GM23248 (cell line): ENCODE measurements around the gene GANC. TPM values are rescaled to one million over a fixed set of nuclear protein-coding genes. Genes with fewer than 3 reads are reported as not detected.
"Not testable (repeated sequence)": the region's sequence is repeated elsewhere in the genome, so short reads cannot be mapped to it uniquely, and the experiment has no call there.

Experiments used
- DNase-seq: peaks from one replicate; pipeline ENCODE4 v3.0.0-alpha.2; 2015
- H2AFZ ChIP-seq: fragments of 200-600 bp; sonication (generic); 2 replicates; pipeline ENCODE4 v1.6.1; 2016; ENCODE audit warnings: antibody characterized with exemption
- H3F3A ChIP-seq: fragments of 200-600 bp; sonication (generic); 2 replicates; pipeline ENCODE4 v1.6.1; 2016; ENCODE audit warnings: mild to moderate bottlenecking, antibody characterized with exemption, mixed run types; ENCODE audit not compliant: insufficient read depth
- H3K27ac ChIP-seq: fragments of 200-600 bp; sonication (generic); 2 replicates; pipeline ENCODE4 v1.5.1; 2016; ENCODE audit warnings: mild to moderate bottlenecking
- H3K27me3 ChIP-seq: fragments of 200-600 bp; sonication (generic); replicated peaks from 2 replicates; pipeline ENCODE4 v1.6.1; 2016; ENCODE audit warnings: mild to moderate bottlenecking; ENCODE audit not compliant: insufficient read depth
- H3K36me3 ChIP-seq: fragments of 200-600 bp; sonication (generic); 2 replicates; pipeline ENCODE4 v1.6.1; 2016; ENCODE audit warnings: low read depth, mild to moderate bottlenecking
- H3K4me1 ChIP-seq: fragments of 200-600 bp; sonication (generic); 2 replicates; pipeline ENCODE4 v1.6.1; 2016; ENCODE audit warnings: mild to moderate bottlenecking; ENCODE audit not compliant: insufficient read depth
- H3K4me2 ChIP-seq: fragments of 200-600 bp; sonication (generic); one replicate; pipeline ENCODE4 v1.6.1; 2016; ENCODE audit warnings: mild to moderate bottlenecking; ENCODE audit not compliant: unreplicated experiment
- H3K4me3 ChIP-seq: fragments of 200-600 bp; sonication (generic); 2 replicates; pipeline ENCODE4 v1.5.1; 2016; ENCODE audit warnings: mild to moderate bottlenecking
- H3K79me2 ChIP-seq: fragments of 200-600 bp; sonication (generic); 2 replicates; pipeline ENCODE4 v1.6.1; 2016; ENCODE audit warnings: mild to moderate bottlenecking; ENCODE audit not compliant: insufficient read depth
- H3K9ac ChIP-seq: fragments of 200-600 bp; sonication (generic); 2 replicates; pipeline ENCODE4 v1.6.1; 2016; ENCODE audit warnings: mild to moderate bottlenecking
- H3K9me2 ChIP-seq: fragments of 200-600 bp; sonication (generic); 2 replicates; pipeline ENCODE4 v1.6.1; 2016; ENCODE audit warnings: mixed run types, mild to moderate bottlenecking, moderate library complexity; ENCODE audit not compliant: insufficient read depth
- H3K9me3 ChIP-seq: fragments of 200-600 bp; sonication (generic); one replicate; pipeline ENCODE4 v1.6.1; 2017; ENCODE audit warnings: low read depth
- H4K20me1 ChIP-seq: fragments of 200-600 bp; sonication (generic); 2 replicates; pipeline ENCODE4 v1.6.0; 2016; ENCODE audit not compliant: insufficient read depth
- EZH2 ChIP-seq: fragments of 200-600 bp; sonication (generic); IDR thresholded peaks from 2 replicates; pipeline ENCODE4 v1.6.1; 2018; ENCODE audit warnings: antibody characterized with exemption, mild to moderate bottlenecking; ENCODE audit not compliant: insufficient read depth, poor library complexity, severe bottlenecking
- EZH2phosphoT487 ChIP-seq: fragments of 200-600 bp; sonication (generic); IDR thresholded peaks from 2 replicates; pipeline ENCODE4 v1.6.1; 2018; ENCODE audit warnings: antibody characterized with exemption, moderate library complexity, mild to moderate bottlenecking, low read depth; ENCODE audit not compliant: insufficient read depth
- WGBS, 2 experiments: methylation state at CpG; one replicate each; pipeline ENCODE4 v1.1.6; 2015 to 2017; ENCODE audit warnings: low lambda C conversion rate in 2 of 2, low coverage in 1 of 2; ENCODE audit errors: missing lambda C conversion rate in 2 of 2; 5-methylcytosine and 5-hydroxymethylcytosine counted together
- in situ Hi-C: fragments of 300-500 bp; cut with MboI; formaldehyde crosslinking; loops from 2 replicates; pipeline ENCODE4 v1.15.0; 2020
- polyA plus RNA-seq: library from polyadenylated mRNA; unstranded; fragments of >200 nt; fragmentation: Nextera tagmentation; extraction: Ambion mirVana; gene quantifications from 2 replicates; pipeline ENCODE4 v1.2.1, GENCODE V29; 2016
- total RNA-seq: library from RNA; depleted of rRNA; stranded (reverse); fragments of >200 nt; shearing (Covaris generic); gene quantifications from 2 replicates; pipeline ENCODE4 v1.2.3, GENCODE V29; 2014

The GANC gene
- total and polyA plus RNA-seq, 2 experiments from 2014 or later, result 21.4 to 26.8 TPM

DNA sequence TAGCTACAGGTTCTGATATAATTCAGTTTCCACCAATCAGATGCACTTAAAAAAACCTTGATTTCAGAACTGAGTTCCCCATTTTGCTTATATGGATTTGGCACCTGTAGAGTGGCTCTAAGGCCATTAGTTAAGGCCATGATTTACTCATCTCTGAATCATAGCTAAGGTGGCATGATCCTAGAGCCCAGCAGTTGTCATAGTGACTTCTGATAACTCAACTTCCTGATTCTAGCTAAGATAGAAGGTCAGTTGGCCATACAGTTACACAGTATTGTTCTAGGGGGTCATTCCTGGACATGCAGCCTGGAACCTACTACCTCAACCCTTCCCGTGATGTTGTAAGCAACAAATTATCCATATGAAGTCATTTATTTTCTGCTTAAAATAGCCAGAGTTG is 16.2 kb downstream of the GANC start:
- no peaks in the 10 kb centered on the region for H3K79me2 ChIP-seq
- H3K9me3 ChIP-seq, result no peaks in the 10 kb centered on the region
- H3K27me3 ChIP-seq, result no peaks in the 10 kb centered on the region
- no peak overlapping the region for H3K4me3 ChIP-seq
- peaks cover 23% of the 10 kb centered on the region for H3K36me3 ChIP-seq
- H3K9me2 ChIP-seq, result no peaks in the 10 kb centered on the region
- 97 to 100% methylated on average over 1 of the region's 1 CpG for WGBS, 2 experiments
- TF ChIP-seq EZH2 (no peak), EZH2phosphoT487 (no peak)
- H3K4me1 ChIP-seq, result peaks cover 16% of the 10 kb centered on the region; the same call in 1 of the 2 replicates
- in situ Hi-C loops, result no loop called here
- 0 out of 2 replicates have a peak, but pooled peaks cover 5% of the 10 kb centered on the region for H3F3A ChIP-seq
- H3K9ac ChIP-seq, result no peak overlapping the region
- no peak overlapping the region for H3K27ac ChIP-seq
- no peak overlapping the region for H3K4me2 ChIP-seq
- no peaks in the 10 kb centered on the region for H4K20me1 ChIP-seq
- H2AFZ ChIP-seq, result no peak overlapping the region
- peak; percentile 4 for DNase-seq

DNA sequence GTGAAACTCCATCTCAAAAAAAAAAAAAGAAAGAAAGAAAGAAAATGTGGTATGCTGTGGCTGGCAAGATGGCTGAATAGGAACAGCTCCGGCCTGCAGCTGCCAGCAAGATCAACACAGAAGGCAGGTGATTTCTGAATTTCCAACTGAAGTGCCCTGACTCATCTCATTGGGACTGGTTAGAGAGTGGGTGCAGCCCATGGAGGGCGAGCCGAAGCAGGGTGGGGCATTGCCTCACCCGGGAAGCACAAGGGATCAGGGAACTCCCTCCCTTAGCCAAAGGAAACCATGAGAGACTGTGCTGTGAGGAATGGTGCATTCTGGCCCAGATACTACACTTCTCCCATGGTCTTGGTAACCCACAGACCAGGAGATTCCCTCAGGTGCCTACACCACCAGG is 28.0 kb downstream of the GANC start:
- H3K79me2 ChIP-seq, H3K4me1 ChIP-seq, H3K9ac ChIP-seq, H3F3A ChIP-seq, H3K9me3 ChIP-seq, H3K4me2 ChIP-seq, H3K4me3 ChIP-seq, H3K27ac ChIP-seq, H3K9me2 ChIP-seq, H3K27me3 ChIP-seq, H4K20me1 ChIP-seq, in situ Hi-C loops, DNase-seq, H2AFZ ChIP-seq: not testable (repeated sequence)
- WGBS, 2 experiments, result 100% methylated on average over 4 of the region's 4 CpGs
- H3K36me3 ChIP-seq, result peaks cover 16% of the 10 kb centered on the region

DNA sequence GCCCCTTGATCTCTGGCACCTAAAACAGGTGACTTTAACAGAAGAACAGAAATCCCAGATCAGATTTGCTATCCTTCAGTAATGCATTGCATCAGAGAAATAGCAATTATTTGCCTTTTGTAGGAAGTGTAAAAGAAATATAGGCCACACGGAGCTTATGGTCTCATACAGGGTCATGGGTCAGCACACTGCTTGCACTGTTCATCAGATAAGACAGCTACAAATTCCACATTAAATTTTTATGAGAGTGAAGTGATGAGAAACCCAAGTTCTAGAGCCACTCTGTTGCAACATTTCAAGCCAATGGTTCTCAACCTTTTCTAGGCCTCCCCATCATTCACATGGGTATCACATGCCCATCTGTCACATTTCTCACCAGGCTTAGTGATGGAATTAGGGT is 33.7 kb downstream of the GANC start:
- Histone ChIP-seq H3K27ac (no peak overlapping the region), H3K9me2 (no peaks in the 10 kb centered on the region), H3K4me3 (no peak overlapping the region), H3K27me3 (no peaks in the 10 kb centered on the region), H3K4me2 (no peak overlapping the region), H3K4me1 (no peaks in the 10 kb centered on the region), H2AFZ (no peak overlapping the region), H3K36me3 (peaks cover 15% of the 10 kb centered on the region; the same call in 1 of the 2 replicates), H4K20me1 (no peaks in the 10 kb centered on the region), H3K79me2 (no peaks in the 10 kb centered on the region), H3K9me3 (no peaks in the 10 kb centered on the region), H3K9ac (no peak overlapping the region), H3F3A (no peaks in the 10 kb centered on the region)
- TF ChIP-seq EZH2phosphoT487 (no peak), EZH2 (no peak)
- DNase-seq, result no peak
- 89 to 95% methylated on average over 1 of the region's 1 CpG for WGBS, 2 experiments
- in situ Hi-C loops, result no loop called here

DNA sequence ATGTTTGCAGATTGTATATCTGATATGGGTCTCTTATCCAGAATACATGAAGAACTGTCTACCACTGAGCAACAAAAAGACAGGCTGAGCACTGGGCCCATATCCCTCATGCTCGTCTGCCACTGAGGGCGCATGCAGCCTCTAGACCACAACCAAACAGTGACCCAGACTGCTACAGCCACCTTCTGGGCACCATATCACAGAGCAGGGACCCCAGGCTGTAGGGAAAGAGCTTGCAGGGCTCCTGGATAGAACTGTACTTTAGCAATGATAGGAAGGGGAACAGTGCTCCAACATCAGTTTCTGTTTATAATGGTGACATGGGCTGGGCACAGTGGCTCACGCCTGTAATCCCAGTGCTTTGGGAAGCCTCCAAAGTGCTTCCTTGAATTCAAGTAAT is 40.5 kb downstream of the GANC start:
- WGBS, 2 experiments, result 18 to 29% methylated on average over 3 of the region's 3 CpGs
- no peaks in the 10 kb centered on the region for H4K20me1 ChIP-seq
- H3K9me2 ChIP-seq, result no peaks in the 10 kb centered on the region
- no peaks in the 10 kb centered on the region for H3K27me3 ChIP-seq
- H3K9me3 ChIP-seq, result no peaks in the 10 kb centered on the region
- H3K36me3 ChIP-seq, result peaks cover 8% of the 10 kb centered on the region; the same call in 1 of the 2 replicates
- H3K4me3 ChIP-seq, result no peak overlapping the region
- DNase-seq, result no peak
- no peaks in the 10 kb centered on the region for H3K79me2 ChIP-seq
- no peak overlapping the region for H3K4me2 ChIP-seq
- 0 out of 2 replicates have a peak, but pooled peaks cover 5% of the 10 kb centered on the region for H3K4me1 ChIP-seq
- no peak overlapping the region for H2AFZ ChIP-seq
- H3K9ac ChIP-seq, result no peak overlapping the region
- H3F3A ChIP-seq, result peaks cover 7% of the 10 kb centered on the region; the same call in 1 of the 2 replicates
- in situ Hi-C loops, result no loop called here
- TF ChIP-seq EZH2phosphoT487 (no peak), EZH2 (no peak)
- no peak overlapping the region for H3K27ac ChIP-seq

DNA sequence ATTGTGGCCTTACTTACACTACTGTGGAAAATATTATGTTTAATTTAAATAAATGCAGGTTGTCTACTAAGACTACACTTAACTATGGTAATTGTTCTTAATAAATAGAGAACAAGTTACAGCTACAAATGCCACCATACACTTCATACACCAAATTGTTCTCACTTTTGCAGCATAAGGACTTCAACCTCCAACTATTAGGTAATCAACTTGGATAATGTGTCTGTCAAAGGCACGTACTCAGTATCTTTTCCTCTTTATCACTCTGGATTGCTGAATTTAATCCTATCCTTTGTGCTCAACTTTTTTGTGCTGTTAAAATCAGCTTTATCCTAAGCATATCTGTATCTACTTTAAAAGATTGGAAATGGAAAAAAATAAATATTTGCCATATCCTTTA is 41.8 kb downstream of the GANC start:
- Histone ChIP-seq H3K79me2 (no peaks in the 10 kb centered on the region), H3K4me1 (0 out of 2 replicates have a peak, but pooled peaks cover 5% of the 10 kb centered on the region), H3K36me3 (peaks cover 8% of the 10 kb centered on the region; the same call in 1 of the 2 replicates), H3K27me3 (no peaks in the 10 kb centered on the region), H3K9me3 (no peaks in the 10 kb centered on the region), H3K9me2 (no peaks in the 10 kb centered on the region), H3K4me3 (no peak overlapping the region), H3K27ac (no peak overlapping the region), H2AFZ (no peak overlapping the region), H3K9ac (no peak overlapping the region), H3F3A (peaks cover 7% of the 10 kb centered on the region; the same call in 1 of the 2 replicates), H3K4me2 (no peak overlapping the region), H4K20me1 (no peaks in the 10 kb centered on the region)
- WGBS, 2 experiments, result 96 to 97% methylated on average over 1 of the region's 1 CpG
- DNase-seq, result no peak
- in situ Hi-C loops, result no loop called here
- TF ChIP-seq EZH2phosphoT487, result no peak
- TF ChIP-seq EZH2, result no peak
